GM23248 (cell line): ENCODE measurements around the gene MAN1B1.

Source experiments
- EZH2 ChIP-seq: fragments of 200-600 bp; sonication (generic); IDR thresholded peaks from 2 replicates; pipeline ENCODE4 v1.6.1; 2018; ENCODE audit warnings: antibody characterized with exemption, mild to moderate bottlenecking; ENCODE audit not compliant: insufficient read depth, poor library complexity, severe bottlenecking
- EZH2phosphoT487 ChIP-seq: fragments of 200-600 bp; sonication (generic); IDR thresholded peaks from 2 replicates; pipeline ENCODE4 v1.6.1; 2018; ENCODE audit warnings: antibody characterized with exemption, moderate library complexity, mild to moderate bottlenecking, low read depth; ENCODE audit not compliant: insufficient read depth

DNA sequence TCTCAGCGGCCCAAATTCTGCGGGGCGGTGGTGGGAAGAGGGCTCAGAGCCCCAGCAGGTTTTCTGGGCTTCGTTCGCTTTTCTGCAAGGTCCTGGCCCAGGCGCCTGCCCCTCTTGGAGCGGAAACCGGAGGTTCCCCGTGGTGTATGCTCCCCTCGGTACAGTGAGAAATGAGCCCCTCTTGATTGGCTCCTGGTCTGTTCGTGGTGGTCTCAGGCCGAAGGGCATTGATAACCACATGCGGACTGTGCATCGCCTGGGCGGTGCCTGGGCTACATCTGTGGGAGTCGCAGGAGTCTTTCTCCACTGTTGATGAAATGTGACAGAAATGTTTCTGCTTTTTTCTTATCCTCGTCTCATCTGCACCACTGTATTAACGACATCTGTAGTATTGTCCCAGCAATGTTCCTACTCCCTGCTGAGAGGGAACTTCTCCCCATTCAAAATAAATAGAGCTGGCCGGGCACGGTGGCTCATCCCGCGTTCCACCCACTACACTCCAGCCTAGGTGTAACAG is 682 bp downstream of the MAN1B1 start:
- no peak for TF ChIP-seq EZH2phosphoT487
- no peak for TF ChIP-seq EZH2
